Thyroid gland (tissue), 4 donors: ENCODE measurements around the gene SCRN3. TPM values are rescaled to one million over a fixed set of nuclear protein-coding genes. Genes with fewer than 3 reads are reported as not detected.
"Not testable (repeated sequence)": the region's sequence is repeated elsewhere in the genome, so short reads cannot be mapped to it uniquely, and the experiment has no call there.

ENCODE experiments used
- DNase-seq, 2 donors: peaks; one replicate each; pipeline ENCODE4 v3.0.0-alpha.2; 2019
- H3K27ac ChIP-seq, 3 donors: fragments of 200-600 bp; sonication (generic); 1 replicate in 2 of 3; 2 replicates in 1 of 3; pipeline ENCODE4 v1.5.1; 2016 to 2019; ENCODE audit warnings: mild to moderate bottlenecking in 1 of 3, moderate library complexity in 1 of 3
- H3K27me3 ChIP-seq: fragments of 200-600 bp; sonication (generic); one replicate; pipeline ENCODE4 v1.5.1; 2019
- H3K36me3 ChIP-seq, 2 donors: fragments of 200-600 bp; sonication (generic); one replicate each; pipeline ENCODE4 v1.5.1; 2016 to 2019
- H3K4me1 ChIP-seq, 2 donors: fragments of 200-600 bp; sonication (generic); one replicate each; pipeline ENCODE4 v1.5.1; 2017 to 2019
- H3K4me3 ChIP-seq, 3 donors: fragments of 200-600 bp; sonication (generic); replicated peaks in 1 of 3; 1 replicate in 2 of 3; 2 replicates in 1 of 3; pipeline ENCODE4 v1.5.1; 2016; ENCODE audit warnings: mild to moderate bottlenecking in 1 of 3
- H3K9me3 ChIP-seq: fragments of 200-600 bp; sonication (generic); one replicate; pipeline ENCODE4 v1.5.1; 2017
- CTCF ChIP-seq, 6 experiments: fragments of 200-600 bp in 3 of 6; fragments of 450-650 bp in 3 of 6; sonication (generic) in 3 of 6; IDR thresholded peaks; one replicate each; pipeline ENCODE4 v1.5.1; 2016 to 2019; ENCODE audit warnings: antibody characterized with exemption in 6 of 6, mild to moderate bottlenecking in 2 of 6, inconsistent platforms in 1 of 6, moderate library complexity in 1 of 6
- POLR2A ChIP-seq, 2 donors: fragments of 450-650 bp; IDR thresholded peaks; one replicate each; pipeline ENCODE4 v1.6.1; 2017; ENCODE audit warnings: antibody characterized with exemption in 2 of 2, mild to moderate bottlenecking in 2 of 2, moderate library complexity in 1 of 2
- WGBS, 2 donors: methylation state at CpG; one replicate each; pipeline ENCODE4 v1.1.5; 2017; 5-methylcytosine and 5-hydroxymethylcytosine counted together
- intact Hi-C: fragments of 100-400 bp; cut with DNase I; formaldehyde crosslinking; loops from one replicate; pipeline ENCODE4 v1.15.1; 2023
- total RNA-seq, 4 donors: library from RNA; depleted of rRNA; stranded (reverse); fragments of >200 nt; gene quantifications; one replicate each; pipeline ENCODE4 v1.2.3, GENCODE V29; 2016

SCRN3 gene
- total RNA-seq, 4 donors from 2014 or later, result 26.0 to 37.5 (median 32.3) TPM

- TF ChIP-seq CTCF (IDR thresholded peaks at IDR 0.05) (no peak), POLR2A (IDR thresholded peaks at IDR 0.05) (no peak)
- H3K4me1 ChIP-seq, result no peaks in the 10 kb centered on the region
- peaks cover 12 to 16% of the 10 kb centered on the region in 2 donors for H3K36me3 ChIP-seq
- H3K27me3 ChIP-seq, result no peaks in the 10 kb centered on the region
- no peaks in the 10 kb centered on the region for H3K9me3 ChIP-seq
- intact Hi-C loops, result no loop called here
- WGBS, 2 donors, result 78 to 92% methylated on average over 1 of the region's 1 CpG
- DNase-seq, result no peak
- no peak overlapping the region for H3K4me3 ChIP-seq
- no peak overlapping the region for H3K27ac ChIP-seq
Observed at GRCh38 chr2:174362949-174363348, 32.6 kb upstream of the SCRN3 start.

- intact Hi-C loops, H3K9me3 ChIP-seq, H3K4me1 ChIP-seq, H3K27me3 ChIP-seq, H3K4me3 ChIP-seq, H3K27ac ChIP-seq, DNase-seq: not testable (repeated sequence)
- H3K36me3 ChIP-seq, result peaks cover 12 to 16% of the 10 kb centered on the region in 2 donors
- WGBS, 2 donors, result 93 to 95% methylated on average over 6 of the region's 6 CpGs
Observed at GRCh38 chr2:174363492-174364225, 31.9 kb upstream of the SCRN3 start.

GRCh38 chr2:174364628-174365027, 30.9 kb upstream of the SCRN3 start:
- Histone ChIP-seq H3K27ac (no peak overlapping the region), H3K4me3 (no peak overlapping the region), H3K36me3 (peaks cover 12 to 25% of the 10 kb centered on the region in 2 donors), H3K9me3 (no peaks in the 10 kb centered on the region), H3K27me3 (no peaks in the 10 kb centered on the region), H3K4me1 (no peaks in the 10 kb centered on the region)
- no peak for TF ChIP-seq CTCF (IDR thresholded peaks at IDR 0.05)
- no peak for TF ChIP-seq POLR2A (IDR thresholded peaks at IDR 0.05)
- intact Hi-C loops, result no loop called here
- DNase-seq, result no peak
- WGBS, 2 donors, result 99 to 100% methylated on average over 2 of the region's 2 CpGs

GRCh38 chr2:174365571-174365970, 30.0 kb upstream of the SCRN3 start:
- H3K9me3 ChIP-seq, result no peaks in the 10 kb centered on the region
- WGBS, 2 donors, result 79 to 86% methylated on average over 2 of the region's 2 CpGs
- H3K4me1 ChIP-seq, result no peaks in the 10 kb centered on the region
- TF ChIP-seq POLR2A (IDR thresholded peaks at IDR 0.05) (no peak), CTCF (IDR thresholded peaks at IDR 0.05) (no peak)
- peaks cover 18 to 29% of the 10 kb centered on the region in 2 donors for H3K36me3 ChIP-seq
- H3K27ac ChIP-seq, result no peak overlapping the region
- intact Hi-C loops, result no loop called here
- DNase-seq, result no peak
- no peak overlapping the region for H3K4me3 ChIP-seq
- no peaks in the 10 kb centered on the region for H3K27me3 ChIP-seq

- Histone ChIP-seq H3K9me3 (no peaks in the 10 kb centered on the region), H3K4me1 (no peaks in the 10 kb centered on the region), H3K27me3 (no peaks in the 10 kb centered on the region), H3K27ac (no peak overlapping the region), H3K36me3 (peaks cover 18 to 31% of the 10 kb centered on the region in 2 donors), H3K4me3 (no peak overlapping the region)
- DNase-seq, result no peak
- 93 to 100% methylated on average over 1 of the region's 1 CpG for WGBS, 2 donors
- intact Hi-C loops, result no loop called here
- TF ChIP-seq POLR2A (IDR thresholded peaks at IDR 0.05), result no peak
- TF ChIP-seq CTCF (IDR thresholded peaks at IDR 0.05), result no peak
Observed at GRCh38 chr2:174368691-174369090, 26.8 kb upstream of the SCRN3 start.
